ENCODE results near the gene TRIM7.
A peak's percentile ranks its signal among the peaks of the same experiment; 100 is the strongest.
"Not testable (repeated sequence)": the region's sequence is repeated elsewhere in the genome, so short reads cannot be mapped to it uniquely, and the experiment has no call there.

The TRIM7 gene

DNA sequence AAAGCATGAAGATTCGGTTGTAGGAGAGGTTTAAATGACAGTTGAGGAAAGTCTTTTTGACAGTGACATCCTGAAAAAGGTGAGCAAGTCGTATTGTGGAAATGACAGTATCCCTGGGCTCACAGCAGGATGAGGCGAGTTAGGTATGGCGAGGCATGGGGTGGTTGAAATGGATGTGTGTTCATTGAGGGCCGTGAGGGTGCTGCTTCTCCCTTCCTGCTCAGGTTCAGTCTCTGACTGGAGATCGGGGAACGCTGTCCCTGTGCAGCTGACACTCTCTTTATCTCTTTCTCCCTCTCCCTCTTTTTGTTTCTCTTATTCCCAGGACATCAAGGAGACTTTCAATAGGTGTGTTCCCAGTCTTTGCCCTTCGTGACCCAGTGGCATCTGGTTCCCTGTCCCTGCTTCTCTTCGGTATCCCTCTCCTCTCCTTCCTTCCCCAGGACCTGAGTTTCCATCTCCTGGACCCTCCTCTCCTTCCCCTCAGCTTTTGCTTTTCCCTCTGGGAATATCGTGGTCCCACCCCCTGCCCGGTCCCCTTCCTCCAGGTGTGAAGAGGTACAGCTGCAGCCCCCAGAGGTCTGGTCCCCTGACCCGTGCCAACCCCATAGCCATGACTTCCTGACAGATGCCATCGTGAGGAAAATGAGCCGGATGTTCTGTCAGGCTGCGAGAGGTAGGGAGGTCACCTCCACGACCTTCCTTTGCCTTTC lies 28.2 kb upstream of the TRIM7 start:
- no peak for DNase-seq (ENCODE audit: low spot score)

DNA sequence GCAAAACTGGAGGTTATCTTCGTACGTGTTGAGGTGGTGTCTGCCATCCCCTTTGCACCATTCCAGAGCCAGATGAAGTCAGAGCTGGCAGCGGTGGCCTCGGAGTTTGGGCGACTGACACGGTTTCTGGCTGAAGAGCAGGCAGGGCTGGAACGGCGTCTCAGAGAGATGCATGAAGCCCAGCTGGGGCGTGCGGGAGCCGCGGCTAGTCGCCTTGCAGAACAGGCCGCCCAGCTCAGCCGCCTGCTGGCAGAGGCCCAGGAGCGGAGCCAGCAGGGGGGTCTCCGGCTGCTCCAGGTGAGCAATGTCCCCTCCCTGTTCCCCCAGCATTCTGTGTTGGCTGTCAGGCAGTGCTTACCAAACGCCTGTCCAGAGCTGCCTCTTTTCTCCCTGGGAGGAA lies 27.6 kb upstream of the TRIM7 start:
- DNase-seq (ENCODE audit: low spot score) = no peak

DNA sequence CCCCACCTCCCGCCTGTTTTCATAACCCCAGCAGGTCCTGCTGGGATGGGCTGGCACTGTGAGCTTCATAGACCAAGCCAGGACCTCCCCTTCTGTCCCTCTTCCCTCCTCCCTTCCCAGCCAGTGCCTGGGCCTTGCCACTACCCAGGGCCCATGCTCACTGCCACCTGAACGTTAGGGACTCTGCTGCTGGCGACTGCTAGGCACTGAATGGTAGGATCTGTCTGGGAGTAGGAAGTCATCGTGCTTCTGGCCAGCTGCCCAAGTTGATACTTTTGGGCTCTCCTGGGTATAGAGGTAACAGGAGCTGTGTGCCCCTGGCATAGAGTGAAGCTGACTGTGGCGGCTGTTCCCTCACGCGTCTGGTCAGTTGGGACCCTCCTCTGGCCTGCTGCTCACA lies 26.4 kb upstream of the TRIM7 start:
- no peak for DNase-seq (ENCODE audit: low spot score)

DNA sequence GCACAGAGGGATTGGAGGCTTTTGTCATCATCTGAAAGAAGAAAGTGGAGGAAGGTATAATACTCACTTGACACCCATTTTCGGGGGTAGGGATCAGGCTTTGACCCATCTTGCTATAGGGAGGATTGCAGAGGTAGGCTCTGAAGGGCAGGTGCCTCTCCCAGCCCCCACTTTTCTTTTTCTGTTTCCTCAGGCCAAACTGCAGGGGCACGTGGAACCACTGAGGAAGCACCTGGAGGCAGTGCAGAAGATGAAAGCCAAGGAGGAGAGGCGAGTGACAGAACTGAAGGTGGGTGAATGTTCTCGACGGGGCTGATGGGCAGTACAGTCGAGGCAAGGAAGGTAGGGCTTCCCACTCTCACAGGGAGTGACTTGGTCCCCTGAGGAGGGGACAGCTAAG lies 25.6 kb upstream of the TRIM7 start:
- DNase-seq (ENCODE audit: low spot score) = no peak

DNA sequence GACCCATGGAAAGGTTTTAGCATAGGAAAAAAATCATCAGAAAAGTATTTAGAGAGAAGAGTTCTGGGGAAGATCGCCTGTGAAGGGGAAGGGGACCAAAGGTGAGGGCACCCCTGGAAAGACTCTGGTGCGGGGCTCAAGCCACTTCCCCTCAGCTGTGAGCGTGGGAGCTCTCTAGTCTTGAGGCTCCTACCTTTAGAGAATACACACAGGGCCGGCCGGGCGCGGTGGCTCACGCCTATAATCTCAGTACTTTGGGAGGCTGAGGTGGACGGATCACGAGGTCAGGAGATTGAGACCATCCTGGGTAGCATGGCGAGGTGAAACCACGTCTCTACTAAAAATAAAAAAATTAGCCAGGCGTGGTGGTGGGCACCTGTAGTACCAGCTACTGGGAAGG lies 25.0 kb upstream of the TRIM7 start:
- DNase-seq (ENCODE audit: low spot score) = no peak

DNA sequence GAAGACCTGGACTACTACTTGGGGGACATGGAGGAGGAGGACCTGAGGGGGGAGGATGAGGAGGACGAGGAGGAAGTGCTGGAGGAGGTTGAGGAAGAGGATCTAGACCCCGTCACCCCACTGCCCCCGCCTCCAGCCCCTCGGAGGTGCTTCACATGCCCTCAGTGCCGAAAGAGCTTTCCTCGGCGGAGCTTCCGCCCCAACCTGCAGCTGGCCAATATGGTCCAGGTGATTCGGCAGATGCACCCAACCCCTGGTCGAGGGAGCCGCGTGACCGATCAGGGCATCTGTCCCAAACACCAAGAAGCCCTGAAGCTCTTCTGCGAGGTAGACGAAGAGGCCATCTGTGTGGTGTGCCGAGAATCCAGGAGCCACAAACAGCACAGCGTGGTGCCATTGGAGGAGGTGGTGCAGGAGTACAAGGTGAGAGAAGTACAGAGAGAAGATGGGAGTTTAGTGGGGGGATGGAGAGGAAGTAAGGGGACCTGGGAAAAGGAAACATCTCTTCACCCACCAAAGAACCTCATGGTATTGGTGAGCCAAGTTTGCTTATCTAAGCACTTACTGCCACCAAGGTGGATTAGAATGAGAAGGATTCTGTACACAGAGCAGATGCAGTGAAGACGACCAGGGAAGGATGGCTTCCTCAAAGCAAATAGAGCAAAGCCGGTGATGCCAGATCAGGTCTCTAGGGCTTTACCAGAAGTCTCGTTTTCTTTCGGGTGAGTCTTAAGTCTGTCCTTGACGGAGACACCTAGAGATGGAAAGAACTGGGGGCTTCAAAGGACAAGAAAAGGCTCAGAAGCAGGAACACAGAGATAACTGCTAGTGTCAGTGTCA lies 19.6 kb upstream of the TRIM7 start:
- no peak for DNase-seq (ENCODE audit: low spot score)

DNA sequence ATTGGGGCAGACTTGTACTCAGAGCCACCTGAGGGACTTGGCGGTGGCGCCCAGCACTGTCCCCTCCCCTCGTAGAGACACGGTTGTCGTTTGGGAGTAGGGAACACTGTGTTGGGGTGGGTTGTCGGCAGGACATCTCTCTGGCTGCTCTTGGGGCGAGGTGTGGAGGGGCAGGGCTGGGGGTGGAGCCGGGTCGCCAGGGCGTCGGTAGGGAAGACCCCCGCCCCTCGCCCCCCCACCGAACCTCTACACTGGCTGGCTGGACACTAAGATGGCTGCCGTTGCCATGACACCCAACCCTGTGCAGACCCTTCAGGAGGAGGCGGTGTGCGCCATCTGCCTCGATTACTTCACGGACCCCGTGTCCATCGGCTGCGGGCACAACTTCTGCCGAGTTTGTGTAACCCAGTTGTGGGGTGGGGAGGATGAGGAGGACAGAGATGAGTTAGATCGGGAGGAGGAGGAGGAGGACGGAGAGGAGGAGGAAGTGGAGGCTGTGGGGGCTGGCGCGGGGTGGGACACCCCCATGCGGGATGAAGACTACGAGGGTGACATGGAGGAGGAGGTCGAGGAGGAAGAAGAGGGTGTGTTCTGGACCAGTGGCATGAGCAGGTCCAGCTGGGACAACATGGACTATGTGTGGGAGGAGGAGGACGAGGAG lies 18.9 kb upstream of the TRIM7 start:
- peak; percentile 62 for DNase-seq (ENCODE audit: low spot score)

DNA sequence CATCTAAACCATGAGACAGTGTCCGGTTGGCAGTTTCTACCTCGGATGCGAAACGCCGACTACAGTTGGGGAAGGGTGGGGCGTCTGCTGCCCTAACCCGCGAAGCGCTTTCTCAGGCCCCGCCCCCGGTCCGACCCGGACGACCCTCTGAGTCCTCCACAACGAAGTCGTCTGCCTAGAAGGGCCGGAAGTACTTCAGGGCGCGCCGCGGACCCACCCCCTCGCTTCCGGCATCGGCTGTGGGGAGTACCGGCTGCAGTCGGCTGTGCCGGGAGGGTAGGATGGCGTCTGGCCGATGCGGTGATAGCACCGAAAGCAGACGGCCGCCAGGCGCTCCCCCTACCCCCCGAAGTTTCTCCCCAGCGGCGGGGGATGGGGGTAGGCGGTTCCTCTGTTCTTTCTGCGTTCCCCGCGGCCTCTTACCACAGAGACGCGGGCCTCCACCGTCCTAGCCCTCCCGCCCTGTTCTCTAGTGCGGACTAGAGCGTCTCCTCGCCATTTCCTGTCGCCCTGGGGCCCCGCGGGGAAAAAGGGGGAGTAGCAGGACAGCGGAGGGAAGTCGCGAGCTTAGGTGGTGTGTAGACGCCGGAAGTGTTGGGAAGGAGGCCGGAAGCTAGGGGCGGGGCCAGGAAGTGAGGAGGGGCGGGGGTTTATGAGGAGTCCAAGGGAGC lies 18.2 kb upstream of the TRIM7 start, which contains the start of gene TRIM41:
Gene TRIM41, plus strand, starts transcription at position 224 of the 671 bp plus-strand sequence. CDS start 719 bp downstream, outside the sequence.
- DNase-seq (ENCODE audit: low spot score) = peak; percentile 87

DNA sequence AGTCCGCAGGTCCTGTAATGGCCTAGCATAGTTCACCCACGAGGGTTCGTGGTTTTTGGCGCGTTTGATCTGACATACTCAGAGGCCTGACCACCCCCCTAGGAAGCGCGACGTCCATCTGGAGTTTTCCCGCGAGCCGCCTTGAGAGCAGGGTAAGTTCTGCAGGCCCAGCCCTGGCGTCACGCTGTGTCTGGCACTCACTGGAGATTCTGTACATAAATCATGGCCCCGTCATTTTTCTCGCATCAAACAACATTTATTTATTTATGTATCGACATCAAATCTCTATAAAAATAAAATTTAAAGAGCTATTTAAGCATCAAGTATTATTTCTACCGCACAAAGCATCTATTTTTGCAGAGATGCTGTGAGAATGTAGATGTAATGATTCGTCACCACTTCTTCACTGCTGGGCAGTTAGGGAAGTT lies 17.6 kb upstream of the TRIM7 start:
- no peak for DNase-seq (ENCODE audit: low spot score)

DNA sequence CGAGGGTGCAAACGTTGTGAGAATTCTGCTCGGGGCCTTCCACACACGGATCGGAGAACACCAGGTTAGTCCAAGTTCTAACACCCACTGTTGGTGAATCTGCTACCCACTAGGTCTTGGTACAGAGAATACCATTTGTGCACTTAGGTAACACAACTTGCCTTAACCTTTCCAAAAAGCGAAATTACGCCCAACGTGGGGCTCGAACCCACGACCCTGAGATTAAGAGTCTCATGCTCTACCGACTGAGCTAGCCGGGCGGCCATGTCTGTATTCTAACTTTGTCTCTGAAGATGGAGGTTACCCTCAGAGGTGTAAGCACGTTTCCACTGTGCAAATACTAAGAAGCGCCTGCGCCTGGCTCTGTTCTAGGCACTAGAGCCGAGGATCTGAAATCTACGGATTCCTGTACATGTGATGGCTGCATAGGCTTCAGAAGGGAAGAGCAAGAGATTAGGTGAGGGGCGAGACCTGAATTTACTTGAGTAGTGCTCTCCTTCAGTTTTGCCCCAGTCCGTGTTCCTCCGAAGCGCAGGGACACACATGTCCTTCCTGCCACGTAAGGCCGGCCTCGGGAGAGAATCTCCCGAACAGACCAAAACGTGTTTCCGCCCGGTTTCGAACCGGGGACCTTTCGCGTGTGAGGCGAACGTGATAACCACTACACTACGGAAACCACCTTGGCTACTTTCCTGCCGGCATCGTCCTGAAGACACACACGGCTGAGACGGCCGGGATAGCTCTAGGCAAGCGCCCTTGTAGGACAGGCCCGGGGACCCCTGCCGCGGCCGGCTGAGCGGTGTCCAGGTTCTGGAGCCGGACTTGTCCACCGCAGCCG lies 17.0 kb upstream of the TRIM7 start:
- DNase-seq (ENCODE audit: low spot score) = peak; percentile 70

DNA sequence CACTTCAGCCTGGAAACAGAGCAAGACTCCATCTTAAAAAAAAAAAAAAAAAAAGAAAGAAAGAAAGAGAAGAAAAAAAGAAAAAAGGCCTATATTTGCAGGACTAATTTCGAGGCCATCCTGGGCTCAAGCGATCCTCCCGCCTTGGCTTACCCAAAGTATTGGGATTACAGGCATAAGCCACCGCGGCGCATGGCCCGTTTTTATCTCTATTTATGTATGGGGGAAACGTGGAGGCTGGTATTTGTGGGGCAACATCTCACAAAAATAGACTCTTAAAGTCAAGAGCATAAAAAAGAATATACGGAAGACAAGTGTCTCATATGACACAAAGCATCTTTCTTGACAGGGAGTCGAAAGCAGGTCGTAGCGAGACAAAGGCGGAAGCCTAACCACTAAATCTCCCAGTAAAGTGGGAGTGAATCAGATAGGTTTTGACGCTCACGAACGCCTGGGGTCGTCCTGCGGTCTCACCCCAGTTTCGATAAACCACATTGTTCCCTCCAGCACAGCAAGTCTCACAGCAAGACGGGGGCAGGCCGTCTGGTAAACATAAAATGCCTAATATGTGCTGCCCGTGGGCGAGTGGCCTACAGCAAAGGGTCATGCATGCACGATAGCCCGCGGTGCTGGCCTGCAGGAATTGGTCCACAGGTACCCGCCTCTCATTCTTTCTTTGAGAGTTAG lies 16.3 kb upstream of the TRIM7 start:
- DNase-seq (ENCODE audit: low spot score) = no peak

DNA sequence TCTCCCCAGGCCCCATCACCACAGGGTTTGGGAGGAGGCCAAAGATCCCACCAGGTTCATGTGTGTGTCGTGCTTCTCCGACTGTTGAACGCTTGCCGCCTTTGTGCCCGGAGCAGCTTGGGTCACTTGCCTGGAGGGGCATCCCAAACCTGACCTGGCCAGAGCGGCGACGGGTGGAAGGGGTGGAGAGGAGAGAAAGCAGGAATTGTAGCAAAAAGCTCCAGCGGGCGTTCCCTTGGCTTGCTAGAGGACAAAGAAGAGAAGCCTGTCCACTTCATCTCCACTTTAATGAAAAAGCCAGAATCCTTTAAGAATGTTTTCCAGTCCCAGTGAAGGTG lies 15.2 kb upstream of the TRIM7 start:
- no peak for DNase-seq (ENCODE audit: low spot score)

DNA sequence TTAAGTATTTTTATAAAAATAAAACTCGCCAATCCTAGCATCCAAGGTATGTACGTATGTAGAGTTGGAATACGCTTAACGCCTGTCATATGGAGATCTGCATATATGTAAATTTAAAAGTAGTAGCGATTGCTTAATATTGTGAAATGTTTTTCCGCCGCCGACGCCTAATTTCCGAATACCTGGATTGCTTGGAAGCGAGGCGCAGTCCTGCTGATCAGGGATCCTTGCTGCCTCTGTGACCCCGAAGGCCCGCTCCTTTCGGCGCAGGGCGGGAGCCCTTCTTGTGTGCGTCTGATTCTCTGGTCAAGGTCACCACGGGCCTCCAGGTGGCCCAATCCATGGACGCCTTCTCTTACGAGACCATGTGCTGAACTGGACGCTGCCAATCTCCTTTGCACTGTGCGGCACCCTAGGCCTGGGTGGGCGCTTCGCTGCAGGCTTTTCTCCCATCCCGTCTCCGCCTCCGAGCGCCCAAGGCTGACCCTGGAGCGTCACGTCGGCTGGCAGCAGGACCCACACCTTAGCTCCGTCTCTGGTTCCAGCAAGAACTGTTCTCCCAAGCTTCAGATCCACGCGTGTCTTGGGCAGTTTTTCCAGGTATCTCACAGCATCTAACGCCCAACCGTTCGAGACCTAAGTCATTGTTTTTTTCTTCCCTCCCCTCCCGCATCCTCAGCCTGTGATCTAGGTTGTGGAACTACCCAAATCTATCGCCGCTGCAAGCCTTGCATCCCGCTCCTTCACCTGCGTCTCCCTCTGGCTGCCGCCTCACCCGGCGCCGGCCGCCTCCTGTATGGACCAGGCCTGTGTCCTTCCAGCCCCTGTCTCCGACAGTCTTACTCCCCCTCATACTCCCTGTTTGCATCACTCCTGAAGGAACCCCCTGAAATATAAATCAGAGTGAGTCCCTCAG lies 14.5 kb upstream of the TRIM7 start:
- no peak for DNase-seq (ENCODE audit: low spot score)

DNA sequence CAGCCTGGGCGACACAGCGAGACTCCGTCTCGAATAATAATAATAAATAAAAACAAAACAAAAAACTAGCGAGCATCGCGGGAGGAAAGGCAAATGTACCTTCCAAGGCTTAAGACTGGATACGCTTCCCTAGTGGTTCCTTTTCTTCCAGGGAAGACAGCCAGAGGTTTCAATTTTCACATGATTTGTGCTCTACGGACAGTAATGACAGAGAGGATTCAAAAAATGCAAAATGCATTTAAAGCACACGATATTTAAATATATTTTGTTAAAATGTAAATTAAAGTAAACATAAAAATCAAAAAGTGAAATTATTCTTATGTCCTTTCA lies 13.8 kb upstream of the TRIM7 start:
- DNase-seq (ENCODE audit: low spot score) = no peak

DNA sequence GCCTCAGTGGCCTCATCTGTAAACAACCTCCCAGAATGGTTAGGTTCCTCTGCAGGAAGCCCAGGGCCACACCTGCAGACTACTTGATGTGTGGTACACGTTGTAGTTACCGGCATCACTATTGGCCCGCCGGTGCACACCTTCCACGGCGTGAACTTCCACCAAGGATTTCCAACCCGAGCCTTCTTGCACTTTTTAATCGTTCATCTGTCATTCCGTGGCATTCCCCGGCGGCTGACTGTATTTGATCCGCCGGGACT lies 12.7 kb upstream of the TRIM7 start:
- no peak for DNase-seq (ENCODE audit: low spot score)

DNA sequence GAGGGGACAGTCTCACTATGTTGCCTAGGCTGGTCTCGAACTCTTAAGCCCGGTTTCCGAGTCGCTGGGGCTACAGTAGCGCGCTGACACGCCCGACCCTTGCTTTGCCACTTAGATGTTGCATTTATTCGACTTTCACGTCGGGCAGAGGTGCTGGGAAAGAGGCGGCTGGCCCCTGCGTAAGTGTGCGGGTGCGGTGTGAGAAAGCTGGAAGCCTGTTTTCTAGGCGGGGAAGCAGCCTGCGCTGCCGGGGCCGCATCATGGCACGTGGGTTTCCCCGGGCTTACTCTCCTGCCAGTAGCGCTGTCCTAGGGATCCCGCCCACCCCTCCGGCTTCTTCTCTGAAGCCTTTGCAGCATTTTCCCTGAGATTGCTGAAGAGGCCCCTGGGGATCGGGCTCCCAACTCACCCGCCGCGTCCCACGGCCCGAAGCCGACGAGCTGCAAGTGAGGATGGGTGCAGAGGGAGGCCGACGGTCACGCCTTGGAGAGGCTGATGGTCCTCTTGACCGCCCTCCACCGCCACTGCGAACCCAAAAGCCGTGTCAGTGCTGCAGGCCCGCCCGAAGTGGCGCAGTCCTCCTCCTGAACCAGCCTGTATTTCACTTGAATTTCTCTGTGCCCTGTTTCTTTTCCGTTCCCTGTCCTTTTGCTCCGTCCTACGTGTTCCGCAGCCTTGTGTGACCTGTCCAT lies 12.3 kb upstream of the TRIM7 start:
- DNase-seq (ENCODE audit: low spot score) = peak; percentile 69

DNA sequence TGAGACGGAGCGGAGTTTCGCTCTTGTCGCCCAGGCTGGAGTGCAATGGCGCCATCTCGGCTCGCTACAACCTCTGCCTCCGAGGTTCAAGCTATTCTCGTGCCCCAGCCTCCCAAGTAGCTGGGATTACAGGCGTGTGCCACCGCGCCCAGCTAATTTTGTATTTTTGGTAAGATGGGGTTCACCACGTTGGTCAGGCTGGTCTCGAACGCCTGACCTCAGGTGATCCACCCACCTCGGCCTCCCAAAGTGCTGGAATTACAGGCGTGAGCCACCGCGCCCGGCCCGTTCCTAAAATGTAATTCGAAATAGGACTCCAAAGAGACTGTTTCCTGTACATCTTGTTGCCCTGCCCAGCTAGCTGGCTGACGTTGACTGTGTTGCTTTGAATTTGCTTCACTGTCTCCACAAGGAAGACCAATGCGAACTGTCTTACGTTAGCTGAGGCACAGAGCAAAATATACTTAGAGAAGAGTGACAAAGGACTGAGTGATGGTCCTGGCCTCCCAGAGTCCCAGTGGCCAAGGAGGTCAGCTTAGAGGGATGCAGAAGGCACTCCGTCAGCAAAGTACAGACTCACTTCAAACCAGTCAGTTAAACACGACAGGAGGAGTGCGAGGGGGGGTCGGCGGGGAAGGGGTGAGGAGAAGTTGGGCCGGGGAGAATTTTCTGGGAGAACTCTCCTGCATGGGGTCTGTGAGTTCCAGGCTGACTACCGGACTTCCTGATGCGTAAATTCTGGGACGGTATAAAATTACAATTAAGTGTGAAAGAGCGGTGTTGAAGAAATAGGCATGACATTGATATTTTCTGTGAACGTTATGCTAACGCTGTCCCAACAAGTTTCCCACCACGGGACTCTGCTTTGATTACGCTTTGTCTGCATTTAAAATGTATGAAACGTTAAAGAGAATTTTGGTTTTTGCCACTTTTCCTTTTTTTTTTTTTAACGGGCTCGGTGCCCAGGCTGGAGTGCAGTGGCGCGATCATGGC lies 11.3 kb upstream of the TRIM7 start:
- DNase-seq (ENCODE audit: low spot score) = no peak

DNA sequence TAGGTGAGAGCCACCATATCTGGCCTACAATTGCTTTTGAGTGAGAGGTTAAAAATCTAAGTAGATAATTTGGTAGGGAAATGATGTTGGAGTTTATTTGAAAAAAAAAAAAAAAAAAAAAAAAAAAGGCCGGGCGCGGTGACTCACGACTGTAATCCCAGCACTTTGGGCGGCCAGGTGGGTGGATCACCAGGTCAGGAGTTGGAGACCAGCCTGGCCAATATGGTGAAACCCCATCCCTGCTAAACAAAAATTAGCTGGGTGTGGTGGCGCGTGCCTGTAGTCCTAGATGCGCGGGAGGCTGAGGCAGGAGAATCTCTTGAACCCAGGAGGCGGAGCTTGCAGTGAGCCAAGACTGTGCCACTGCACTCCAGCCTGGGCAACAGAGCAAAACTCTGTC lies 9.3 kb upstream of the TRIM7 start:
- not testable (repeated sequence) for DNase-seq (ENCODE audit: low spot score)
